Parathyroid adenoma (tissue), 2 donors: ENCODE data around the gene LRP8.

ENCODE experiments used
- H2AFZ ChIP-seq: fragments of 300-600 bp; sonication (generic); one replicate; pipeline ENCODE4 v1.7.0; 2017; ENCODE audit warnings: antibody characterized with exemption, mild to moderate bottlenecking
- H3K27ac ChIP-seq: fragments of 300-600 bp; sonication (generic); one replicate; pipeline ENCODE4 v1.7.0; 2017
- H3K27me3 ChIP-seq: fragments of 300-600 bp; sonication (generic); one replicate; pipeline ENCODE4 v1.7.0; 2017; ENCODE audit warnings: low read length; ENCODE audit not compliant: control insufficient read depth, insufficient read depth
- H3K36me3 ChIP-seq: fragments of 300-600 bp; sonication (generic); one replicate; pipeline ENCODE4 v1.7.0; 2017; ENCODE audit warnings: low read length; ENCODE audit not compliant: control insufficient read depth, insufficient read depth
- H3K4me1 ChIP-seq: fragments of 300-600 bp; sonication (generic); one replicate; pipeline ENCODE4 v1.7.0; 2017; ENCODE audit warnings: control low read depth
- H3K4me2 ChIP-seq: fragments of 300-600 bp; sonication (generic); one replicate; pipeline ENCODE4 v1.7.0; 2017; ENCODE audit warnings: low read length
- H3K4me3 ChIP-seq: fragments of 300-600 bp; sonication (generic); one replicate; pipeline ENCODE4 v1.7.0; 2017; ENCODE audit warnings: low read depth, low read length
- H3K79me2 ChIP-seq: fragments of 300-600 bp; sonication (generic); one replicate; pipeline ENCODE4 v1.7.0; 2017; ENCODE audit warnings: control low read depth
- H3K9ac ChIP-seq: fragments of 300-600 bp; sonication (generic); one replicate; pipeline ENCODE4 v1.7.0; 2017; ENCODE audit warnings: mild to moderate bottlenecking
- H3K9me3 ChIP-seq: fragments of 300-600 bp; sonication (generic); one replicate; pipeline ENCODE4 v1.7.0; 2017; ENCODE audit warnings: low read length; ENCODE audit not compliant: control insufficient read depth
- CTCF ChIP-seq: fragments of 300-600 bp; sonication (generic); IDR thresholded peaks from one replicate; pipeline ENCODE4 v1.7.0; 2017; ENCODE audit warnings: antibody characterized with exemption, mild to moderate bottlenecking
- donor health status: primary hyperparathyroidism.

The LRP8 gene

GRCh38 chr1:53316766-53317581 lies 10.9 kb downstream of the LRP8 start:
- no peaks in the 10 kb centered on the region for H3K79me2 ChIP-seq
- no peaks in the 10 kb centered on the region for H3K9me3 ChIP-seq
- no peaks in the 10 kb centered on the region for H3K27me3 ChIP-seq
- H3K9ac ChIP-seq: no peak overlapping the region
- TF ChIP-seq CTCF: no peak
- no peak overlapping the region for H3K27ac ChIP-seq
- H2AFZ ChIP-seq: no peak overlapping the region
- no peak overlapping the region for H3K4me2 ChIP-seq
- no peak overlapping the region for H3K4me3 ChIP-seq
- no peaks in the 10 kb centered on the region for H3K4me1 ChIP-seq
- no peaks in the 10 kb centered on the region for H3K36me3 ChIP-seq

GRCh38 chr1:53316424-53316765 lies 11.5 kb downstream of the LRP8 start:
- H3K36me3 ChIP-seq: no peaks in the 10 kb centered on the region
- no peaks in the 10 kb centered on the region for H3K9me3 ChIP-seq
- H3K4me1 ChIP-seq: no peaks in the 10 kb centered on the region
- H3K27ac ChIP-seq: no peak overlapping the region
- H3K4me2 ChIP-seq: no peak overlapping the region
- H2AFZ ChIP-seq: no peak overlapping the region
- H3K4me3 ChIP-seq: no peak overlapping the region
- no peak overlapping the region for H3K9ac ChIP-seq
- TF ChIP-seq CTCF: no peak
- H3K27me3 ChIP-seq: no peaks in the 10 kb centered on the region
- H3K79me2 ChIP-seq: no peaks in the 10 kb centered on the region

GRCh38 chr1:53315456-53316423 lies 12.1 kb downstream of the LRP8 start:
- no peak overlapping the region for H3K27ac ChIP-seq
- no peak overlapping the region for H3K4me2 ChIP-seq
- H3K4me3 ChIP-seq: no peak overlapping the region
- no peaks in the 10 kb centered on the region for H3K79me2 ChIP-seq
- no peaks in the 10 kb centered on the region for H3K27me3 ChIP-seq
- no peak overlapping the region for H2AFZ ChIP-seq
- H3K36me3 ChIP-seq: no peaks in the 10 kb centered on the region
- no peaks in the 10 kb centered on the region for H3K9me3 ChIP-seq
- TF ChIP-seq CTCF: no peak
- no peaks in the 10 kb centered on the region for H3K4me1 ChIP-seq
- H3K9ac ChIP-seq: no peak overlapping the region

- H3K27ac ChIP-seq: no peak overlapping the region
- H3K9ac ChIP-seq: no peak overlapping the region
These were observed 12.8 kb downstream of the LRP8 start for GRCh38 chr1:53315046-53315445.

More at GRCh38 chr1:53315046-53315445, 12.8 kb downstream of the LRP8 start:
- Histone ChIP-seq H3K4me2 (no peak overlapping the region), H3K79me2 (no peaks in the 10 kb centered on the region), H3K9me3 (no peaks in the 10 kb centered on the region), H3K36me3 (no peaks in the 10 kb centered on the region), H2AFZ (no peak overlapping the region), H3K4me1 (no peaks in the 10 kb centered on the region), H3K4me3 (no peak overlapping the region), H3K27me3 (no peaks in the 10 kb centered on the region)
- no peak for TF ChIP-seq CTCF
